Iris pigment epithelial cell (primary cell): ENCODE measurements around the gene UNC5B.

Source experiments
- DNase-seq: peaks from one replicate; pipeline ENCODE4 v3.0.0-alpha.2; 2011; ENCODE audit warnings: low read depth

UNC5B gene

GRCh38 chr10:71300555-71301370 is 88.4 kb downstream of the UNC5B start:
- DNase-seq, result no peak

- no peak for DNase-seq
Measured at GRCh38 chr10:71301371-71301916, 89.1 kb downstream of the UNC5B start.

GRCh38 chr10:71302451-71302850 is 90.1 kb downstream of the UNC5B start:
- no peak for DNase-seq

- DNase-seq, result peak; percentile 68
Measured at GRCh38 chr10:71302874-71303568, 90.7 kb downstream of the UNC5B start.

GRCh38 chr10:71303569-71303907 is 91.2 kb downstream of the UNC5B start:
- no peak for DNase-seq

GRCh38 chr10:71304914-71305313 is 92.5 kb downstream of the UNC5B start:
- DNase-seq, result no peak

- no peak for DNase-seq
Measured at GRCh38 chr10:71306979-71307378, 94.6 kb downstream of the UNC5B start.

- no peak for DNase-seq
Measured at GRCh38 chr10:71307469-71308085, 95.2 kb downstream of the UNC5B start.

- DNase-seq, result no peak
Measured at GRCh38 chr10:71308244-71308643, 95.9 kb downstream of the UNC5B start.

GRCh38 chr10:71308985-71309384 is 96.6 kb downstream of the UNC5B start:
- DNase-seq, result no peak

GRCh38 chr10:71309919-71310318 is 97.5 kb downstream of the UNC5B start:
- DNase-seq, result no peak

- no peak for DNase-seq
Measured at GRCh38 chr10:71312220-71312619, 99.8 kb downstream of the UNC5B start.

- DNase-seq, result peak; percentile 54
Measured at GRCh38 chr10:71312811-71313789, 100.7 kb downstream of the UNC5B start.

- DNase-seq, result peak; percentile 29
Measured at GRCh38 chr10:71314028-71314693, 101.8 kb downstream of the UNC5B start.

- no peak for DNase-seq
Measured at GRCh38 chr10:71314694-71315225, 102.4 kb downstream of the UNC5B start.

- DNase-seq, result peak; percentile 14
Measured at GRCh38 chr10:71316056-71316785, 103.9 kb downstream of the UNC5B start.

- DNase-seq, result no peak
Measured at GRCh38 chr10:71316786-71317160, 104.4 kb downstream of the UNC5B start.

GRCh38 chr10:71317739-71318138 is 105.4 kb downstream of the UNC5B start:
- DNase-seq, result no peak

GRCh38 chr10:71319042-71319799 is 106.9 kb downstream of the UNC5B start, which contains the start of gene SLC29A3:
SLC29A3 (plus strand) TSS chr10:71319259; CDS start chr10:71319310, 51 bp downstream.
- DNase-seq, result peak; percentile 85
